HCT116 (cell line): ENCODE measurements around the gene CSTPP1. TPM values are rescaled to one million over a fixed set of nuclear protein-coding genes. Genes with fewer than 3 reads are reported as not detected.

Experiments
- ATAC-seq: fragments of 200-7000 bp; cut with Tn5 transposase; 2 replicates; pipeline ENCODE4 v1.9.1; 2020; ENCODE audit warnings: mild to moderate bottlenecking, moderate library complexity
- BruUV-seq: library from RNA; stranded (reverse); fragments of 400-500 nt; replicated peaks from 2 replicates; lab custom pipeline; 2021; lab: Mats Ljungman, UMichigan
- CTCF ChIA-PET: fragments of 300-600 bp; sonication (Branson Sonifier 250); formaldehyde crosslinking; loops from one replicate; lab custom pipeline; 2021; ENCODE audit warnings: antibody characterized with exemption; lab: Charles Lee
- POLR2A ChIA-PET: fragments of 300-600, 350-600 bp; sonication (Branson Sonifier 250); formaldehyde crosslinking; loops from one replicate; lab custom pipeline; 2021; ENCODE audit warnings: antibody characterized with exemption; lab: Charles Lee
- RAD21 ChIA-PET, 2 experiments: fragments of 300-600 bp; sonication (Branson Sonifier 250); formaldehyde crosslinking; loops; one replicate each; lab custom pipeline; 2023; ENCODE audit warnings: low total read pairs in 2 of 2; ENCODE audit not compliant: uncharacterized antibody in 2 of 2, unreplicated experiment in 2 of 2, low non-redundant PET in 1 of 2; lab: Charles Lee
- DNase-seq: peaks from one replicate; pipeline ENCODE4 v3.0.0-alpha.2; 2010; ENCODE audit warnings: low read depth, low spot score
- H2AFZ ChIP-seq: fragments of 200-600 bp; shearing (Covaris generic), sonication (generic); 2 replicates; pipeline ENCODE4 v1.6.1; 2017; ENCODE audit warnings: low read depth, mixed run types, mixed read lengths, antibody characterized with exemption, low read length; ENCODE audit not compliant: poor library complexity, severe bottlenecking
- H3K27ac ChIP-seq: 2 replicates; pipeline ENCODE4 v1.5.1; 2012; ENCODE audit warnings: low read depth, low read length
- H3K27me3 ChIP-seq: fragments of 200-600 bp; sonication (generic); 2 replicates; pipeline ENCODE4 v1.6.1; 2016; ENCODE audit warnings: mixed run types, low read length, mixed read lengths; ENCODE audit not compliant: insufficient read depth
- H3K36me3 ChIP-seq, 2 experiments: fragments of 200-500 bp in 1 of 2; fragments of 200-600 bp in 1 of 2; sonication (Bioruptor generic) in 1 of 2; sonication (generic) in 1 of 2; 2 replicates each; pipeline versions ENCODE4 v1.5.1 to v1.6.1; 2014 to 2016; ENCODE audit warnings: low read length in 2 of 2, inconsistent platforms in 1 of 2, mixed read lengths in 1 of 2, mixed run types in 1 of 2; ENCODE audit not compliant: insufficient read depth in 2 of 2, control insufficient read depth in 1 of 2
- H3K4me1 ChIP-seq, 2 experiments: fragments of 200-600 bp in 1 of 2; sonication (generic) in 1 of 2; 2 replicates each; pipeline versions ENCODE4 v1.5.1 to v1.6.1; 2012 to 2017; ENCODE audit warnings: low read length in 2 of 2, inconsistent platforms in 1 of 2, mild to moderate bottlenecking in 1 of 2, mixed read lengths in 1 of 2, mixed run types in 1 of 2, moderate library complexity in 1 of 2; ENCODE audit not compliant: insufficient read depth in 2 of 2, control insufficient read depth in 1 of 2
- H3K4me2 ChIP-seq: fragments of 200-600 bp; sonication (generic); 2 replicates; pipeline ENCODE4 v1.6.1; 2017; ENCODE audit warnings: mixed run types, low read length, mixed read lengths
- H3K4me3 ChIP-seq, 2 experiments: fragments of 200-600 bp in 1 of 2; sonication (generic) in 1 of 2; replicated peaks in 1 of 2; 2 replicates each; pipeline ENCODE4 v1.5.1; 2011 to 2016; ENCODE audit warnings: low read length in 2 of 2, control low read depth in 1 of 2, low read depth in 1 of 2, mild to moderate bottlenecking in 1 of 2, mixed read lengths in 1 of 2, mixed run types in 1 of 2
- H3K79me2 ChIP-seq: fragments of 200-600 bp; sonication (generic); 2 replicates; pipeline ENCODE4 v1.6.1; 2017; ENCODE audit warnings: mild to moderate bottlenecking, mixed run types, low read length, moderate library complexity, mixed read lengths; ENCODE audit not compliant: insufficient read depth
- H3K9ac ChIP-seq: fragments of 200-600 bp; sonication (generic); 2 replicates; pipeline ENCODE4 v1.6.1; 2016; ENCODE audit warnings: low read length, mixed read lengths
- H3K9me2 ChIP-seq: fragments of 200-600 bp; sonication (generic), shearing (Covaris generic); 2 replicates; pipeline ENCODE4 v1.6.1; 2017; ENCODE audit warnings: mixed run types, mild to moderate bottlenecking, moderate library complexity; ENCODE audit not compliant: insufficient read depth
- H3K9me3 ChIP-seq, 2 experiments: fragments of 200-500 bp in 1 of 2; fragments of 200-600 bp in 1 of 2; sonication (Bioruptor generic) in 1 of 2; sonication (generic) in 1 of 2; 2 replicates each; pipeline ENCODE4 v1.6.1; 2014 to 2017; ENCODE audit warnings: low read length in 2 of 2, mixed read lengths in 2 of 2, inconsistent platforms in 1 of 2, low read depth in 1 of 2, mild to moderate bottlenecking in 1 of 2, mixed run types in 1 of 2, moderate library complexity in 1 of 2; ENCODE audit not compliant: control insufficient read depth in 1 of 2, insufficient read depth in 1 of 2
- H4K20me1 ChIP-seq: fragments of 200-600 bp; sonication (generic), shearing (Covaris generic); 2 replicates; pipeline ENCODE4 v1.6.1; 2017; ENCODE audit warnings: mixed run types, mild to moderate bottlenecking, moderate library complexity; ENCODE audit not compliant: insufficient read depth
- CBX3 ChIP-seq: IDR thresholded peaks from 2 replicates; pipeline ENCODE4 v1.6.1; 2012; ENCODE audit warnings: low read depth
- CTCF ChIP-seq, 3 experiments: fragments of 200-600 bp in 1 of 3; sonication (generic) in 1 of 3; IDR thresholded peaks in 2 of 3; conservative IDR thresholded peaks in 1 of 3; 2 replicates each; pipeline ENCODE4 v1.5.1; 2012 to 2017; ENCODE audit warnings: low read depth in 2 of 3, low read length in 2 of 3, antibody characterized with exemption in 1 of 3, borderline replicate concordance in 1 of 3, control low read depth in 1 of 3, mild to moderate bottlenecking in 1 of 3, mixed read lengths in 1 of 3, mixed run types in 1 of 3, moderate library complexity in 1 of 3; ENCODE audit not compliant: insufficient read depth in 1 of 3
- EGR1 ChIP-seq: IDR thresholded peaks from 2 replicates; pipeline ENCODE4 v1.6.1; 2012; ENCODE audit warnings: low read depth
- FOSL1 ChIP-seq: IDR thresholded peaks from 2 replicates; pipeline ENCODE4 v1.6.1; 2012; ENCODE audit warnings: low read depth
- JUND ChIP-seq: IDR thresholded peaks from 2 replicates; pipeline ENCODE4 v1.6.1; 2012
- MAX ChIP-seq: IDR thresholded peaks from 2 replicates; pipeline ENCODE4 v1.6.1; 2012
- POLR2AphosphoS5 ChIP-seq: IDR thresholded peaks from 2 replicates; pipeline ENCODE4 v1.6.1; 2011; ENCODE audit warnings: mild to moderate bottlenecking, low read depth, low read length, moderate library complexity
- REST ChIP-seq: IDR thresholded peaks from 2 replicates; pipeline ENCODE4 v1.6.1; 2012; ENCODE audit warnings: low read depth
- SP1 ChIP-seq: IDR thresholded peaks from 2 replicates; pipeline ENCODE4 v1.6.1; 2012; ENCODE audit warnings: low read depth
- SRF ChIP-seq: IDR thresholded peaks from 2 replicates; pipeline ENCODE4 v1.6.1; 2012; ENCODE audit warnings: low read depth
- YY1 ChIP-seq: IDR thresholded peaks from 2 replicates; pipeline ENCODE4 v1.6.1; 2011; ENCODE audit warnings: low read length, low read depth, moderate library complexity, mild to moderate bottlenecking; ENCODE audit not compliant: insufficient replicate concordance; ENCODE audit errors: extremely low read depth
- ZBTB33 ChIP-seq: IDR thresholded peaks from 2 replicates; pipeline ENCODE4 v1.6.1; 2011; ENCODE audit warnings: mild to moderate bottlenecking, low read length, moderate library complexity; ENCODE audit not compliant: insufficient replicate concordance; ENCODE audit errors: extremely low read depth
- ZFX ChIP-seq: fragments of 450-650 bp; IDR thresholded peaks from 2 replicates; pipeline ENCODE4 v1.6.1; 2017
- intact Hi-C: fragments of 100-400 bp; cut with micrococcal nuclease; formaldehyde crosslinking; loops from 2 replicates; pipeline ENCODE4 v1.10.0; 2022
- total RNA-seq: library from RNA; stranded (reverse); gene quantifications from one replicate; pipeline ENCODE4 v1.2.1, GENCODE V29; 2021; ENCODE audit not compliant: unreplicated experiment

The CSTPP1 gene
- total RNA-seq, 1 experiment from 2014 or later: 24.7 TPM

- no peak overlapping the region for H3K9ac ChIP-seq
- H3K4me1 ChIP-seq: peaks cover 0 to 2% of the 10 kb centered on the region in 2 experiments; a peak in 2 of 4 replicates
- no peaks in the 10 kb centered on the region for H4K20me1 ChIP-seq
- DNase-seq (no peak), ATAC-seq (no peak)
- no peak overlapping the region for H2AFZ ChIP-seq
- CTCF ChIA-PET: no interaction called here
- intact Hi-C loops: no loop called here
- no peak overlapping the region for H3K4me2 ChIP-seq
- no TSS peak for BruUV-seq
- RAD21 ChIA-PET: no interaction called here
- H3K9me3 ChIP-seq: no peaks in the 10 kb centered on the region
- no peaks in the 10 kb centered on the region for H3K36me3 ChIP-seq
- POLR2A ChIA-PET: no interaction called here
- no peaks in the 10 kb centered on the region for H3K79me2 ChIP-seq
- no peaks in the 10 kb centered on the region for H3K9me2 ChIP-seq
- H3K27ac ChIP-seq: no peak overlapping the region
- no peak overlapping the region for H3K4me3 ChIP-seq
- H3K27me3 ChIP-seq: no peaks in the 10 kb centered on the region
- TF ChIP-seq FOSL1 (no peak), MAX (no peak), JUND (no peak)
Observed at GRCh38 chr11:46902694-46903093, 33.9 kb upstream of the CSTPP1 start.

GRCh38 chr11:46903846-46904245, 32.7 kb upstream of the CSTPP1 start:
- H3K36me3 ChIP-seq: no peaks in the 10 kb centered on the region
- POLR2A ChIA-PET: no interaction called here
- no peak for TF ChIP-seq ZFX
- no peak for TF ChIP-seq CBX3
- TF ChIP-seq SP1: no peak
- no peak for TF ChIP-seq REST
- no peak for TF ChIP-seq CTCF (IDR thresholded peaks at IDR 0.05 in 2 of 3, conservative IDR thresholded peaks at IDR 0.05 in 1 of 3; ENCODE audit: borderline replicate concordance in 1 of 3, insufficient read depth in 1 of 3, low read depth in 2 of 3, low read length in 2 of 3)
- no peak for TF ChIP-seq SRF
- TF ChIP-seq EGR1: no peak
- no peak for TF ChIP-seq POLR2AphosphoS5
- no peak for TF ChIP-seq YY1
- TF ChIP-seq ZBTB33: no peak
- no peak for TF ChIP-seq MAX

More at GRCh38 chr11:46903846-46904245, 32.7 kb upstream of the CSTPP1 start:
- BruUV-seq: no TSS peak
- ChIA-PET CTCF (no interaction called here), RAD21 (no interaction called here)
- Histone ChIP-seq H3K79me2 (no peaks in the 10 kb centered on the region), H4K20me1 (no peaks in the 10 kb centered on the region), H3K4me2 (no peak overlapping the region), H2AFZ (no peak overlapping the region), H3K4me3 (no peak overlapping the region), H3K9me3 (no peaks in the 10 kb centered on the region), H3K27ac (no peak overlapping the region), H3K9ac (no peak overlapping the region), H3K9me2 (no peaks in the 10 kb centered on the region), H3K4me1 (no peaks in the 10 kb centered on the region; a peak in 1 of 4 replicates), H3K27me3 (no peaks in the 10 kb centered on the region)
- ATAC-seq (no peak), DNase-seq (no peak)
- intact Hi-C loops: no loop called here
